K562 (cell line): ENCODE results near the gene PPP1R14C. TPM values are rescaled to one million over a fixed set of nuclear protein-coding genes. Genes with fewer than 3 reads are reported as not detected.

Experiments used
- NFYB ChIP-seq: IDR thresholded peaks from 2 replicates; pipeline ENCODE4 v1.6.1; 2011; ENCODE audit warnings: mild to moderate bottlenecking, moderate library complexity; ENCODE audit not compliant: insufficient read length; ENCODE audit errors: extremely low read depth
- RBM25 ChIP-seq: fragments of 200-400 bp; formaldehyde crosslinking; IDR thresholded peaks from 2 replicates; pipeline ENCODE4 v1.6.1; 2018; ENCODE audit warnings: low read length, low read depth, moderate library complexity; ENCODE audit not compliant: severe bottlenecking
- STAT5A ChIP-seq: IDR thresholded peaks from 2 replicates; pipeline ENCODE4 v1.6.1; 2012; ENCODE audit warnings: low read length, inconsistent platforms, borderline replicate concordance
- polyA plus RNA-seq, 8 experiments: library from polyadenylated mRNA; depleted of rRNA in 4 of 8; stranded (reverse) in 5 of 8; unstranded in 3 of 8; fragments of >200 nt; fragmentation: Nextera tagmentation in 2 of 8; fragmentation: Illumina TruSeq in 1 of 8; extraction: Ambion mirVana in 2 of 8; extraction: Trizol in 1 of 8; gene quantifications; 2 replicates each; pipeline versions ENCODE4 v1.2.1 to v1.2.3, GENCODE V29; 2011 to 2014; ENCODE audit warnings: inconsistent platforms in 1 of 8, missing spikeins in 1 of 8
- total RNA-seq, 7 experiments: library from RNA; depleted of rRNA in 6 of 7; stranded (reverse); fragments of >200 nt in 6 of 7; fragmentation: Illumina TruSeq in 2 of 7; extraction: Trizol in 2 of 7; gene quantifications; 2 replicates each; pipeline versions ENCODE4 v1.2.1 to v1.2.3, GENCODE V29; 2011 to 2021; ENCODE audit warnings: low replicate concordance in 1 of 7
- TF ChIP-seq, protein P1 (sequence below): sonication (generic); formaldehyde crosslinking; IDR thresholded peaks from 2 replicates; pipeline ENCODE4 v1.8.1; 2023; ENCODE audit warnings: mild to moderate bottlenecking, missing genetic modification reagents
- TF ChIP-seq, protein P2 (sequence below): fragments of 450-650 bp; IDR thresholded peaks from 2 replicates; pipeline ENCODE4 v1.6.1; 2017; ENCODE audit warnings: antibody characterized with exemption
- TF ChIP-seq, protein P3 (sequence below): sonication (generic); formaldehyde crosslinking; IDR thresholded peaks from 2 replicates; pipeline ENCODE4 v1.4.0; 2020; ENCODE audit warnings: mild to moderate bottlenecking, missing genetic modification reagents
- TF ChIP-seq, protein P4 (sequence below), 2 experiments: fragments of 450-650 bp in 1 of 2; sonication (generic) in 1 of 2; formaldehyde crosslinking in 1 of 2; IDR thresholded peaks; 2 replicates each; pipeline versions ENCODE4 v1.7.1 to v1.9.0; 2016 to 2022; ENCODE audit warnings: inconsistent platforms in 1 of 2, mild to moderate bottlenecking in 1 of 2, missing genetic modification reagents in 1 of 2

Gene PPP1R14C
- total and polyA plus RNA-seq, 9 of the 15 experiments (the other 6 are each of a cell fraction or from before 2014, with no cell fraction given), result 4.5 to 16.6 (median 11.9) TPM

DNA sequence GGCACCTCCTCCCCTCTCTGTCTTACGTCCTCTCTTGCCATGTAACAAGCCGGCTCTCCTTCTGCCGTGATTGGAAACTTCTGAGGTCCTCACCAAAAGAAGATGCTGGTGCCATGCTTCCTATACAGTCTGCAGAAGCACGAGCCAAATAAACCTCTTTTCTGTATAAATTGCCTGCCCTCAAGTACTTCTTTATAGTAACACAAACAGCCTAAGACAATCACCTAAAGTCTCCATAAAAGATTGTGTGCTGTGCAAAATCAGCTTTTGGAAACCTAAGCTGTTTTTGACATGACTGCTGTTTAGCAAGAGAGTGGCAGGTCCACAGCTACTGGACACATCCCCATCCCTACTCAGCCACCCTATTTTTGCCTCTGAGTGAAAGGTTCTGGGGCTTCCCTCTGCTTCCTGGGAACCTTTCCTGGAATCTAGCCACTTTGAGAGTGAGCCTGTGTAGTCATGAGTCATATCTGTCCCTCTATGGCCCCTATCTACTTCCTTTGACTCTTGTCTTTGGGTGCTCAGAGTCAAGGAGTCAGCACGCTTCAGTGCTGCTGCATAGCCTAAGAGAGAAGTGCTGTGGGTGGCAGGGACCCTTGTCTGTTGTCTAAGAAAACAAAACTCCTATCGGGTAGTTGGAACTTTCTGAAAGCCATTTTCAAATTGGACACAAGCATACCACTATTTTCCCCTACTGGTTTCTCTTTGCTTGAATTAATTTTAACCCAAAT lies 110.0 kb downstream of the PPP1R14C start (continued):
- TF ChIP-seq, protein P1, sequence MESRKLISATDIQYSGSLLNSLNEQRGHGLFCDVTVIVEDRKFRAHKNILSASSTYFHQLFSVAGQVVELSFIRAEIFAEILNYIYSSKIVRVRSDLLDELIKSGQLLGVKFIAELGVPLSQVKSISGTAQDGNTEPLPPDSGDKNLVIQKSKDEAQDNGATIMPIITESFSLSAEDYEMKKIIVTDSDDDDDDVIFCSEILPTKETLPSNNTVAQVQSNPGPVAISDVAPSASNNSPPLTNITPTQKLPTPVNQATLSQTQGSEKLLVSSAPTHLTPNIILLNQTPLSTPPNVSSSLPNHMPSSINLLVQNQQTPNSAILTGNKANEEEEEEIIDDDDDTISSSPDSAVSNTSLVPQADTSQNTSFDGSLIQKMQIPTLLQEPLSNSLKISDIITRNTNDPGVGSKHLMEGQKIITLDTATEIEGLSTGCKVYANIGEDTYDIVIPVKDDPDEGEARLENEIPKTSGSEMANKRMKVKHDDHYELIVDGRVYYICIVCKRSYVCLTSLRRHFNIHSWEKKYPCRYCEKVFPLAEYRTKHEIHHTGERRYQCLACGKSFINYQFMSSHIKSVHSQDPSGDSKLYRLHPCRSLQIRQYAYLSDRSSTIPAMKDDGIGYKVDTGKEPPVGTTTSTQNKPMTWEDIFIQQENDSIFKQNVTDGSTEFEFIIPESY (CRISPR knock-in tag), result no peak
- TF ChIP-seq, protein P2, sequence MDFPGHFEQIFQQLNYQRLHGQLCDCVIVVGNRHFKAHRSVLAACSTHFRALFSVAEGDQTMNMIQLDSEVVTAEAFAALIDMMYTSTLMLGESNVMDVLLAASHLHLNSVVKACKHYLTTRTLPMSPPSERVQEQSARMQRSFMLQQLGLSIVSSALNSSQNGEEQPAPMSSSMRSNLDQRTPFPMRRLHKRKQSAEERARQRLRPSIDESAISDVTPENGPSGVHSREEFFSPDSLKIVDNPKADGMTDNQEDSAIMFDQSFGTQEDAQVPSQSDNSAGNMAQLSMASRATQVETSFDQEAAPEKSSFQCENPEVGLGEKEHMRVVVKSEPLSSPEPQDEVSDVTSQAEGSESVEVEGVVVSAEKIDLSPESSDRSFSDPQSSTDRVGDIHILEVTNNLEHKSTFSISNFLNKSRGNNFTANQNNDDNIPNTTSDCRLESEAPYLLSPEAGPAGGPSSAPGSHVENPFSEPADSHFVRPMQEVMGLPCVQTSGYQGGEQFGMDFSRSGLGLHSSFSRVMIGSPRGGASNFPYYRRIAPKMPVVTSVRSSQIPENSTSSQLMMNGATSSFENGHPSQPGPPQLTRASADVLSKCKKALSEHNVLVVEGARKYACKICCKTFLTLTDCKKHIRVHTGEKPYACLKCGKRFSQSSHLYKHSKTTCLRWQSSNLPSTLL, result no peak
- peak; percentile 38; the same call in 1 of the 2 replicates for TF ChIP-seq STAT5A
- TF ChIP-seq NFYB, result no peak
- peak; percentile 22 for TF ChIP-seq RBM25
- TF ChIP-seq, protein P3, sequence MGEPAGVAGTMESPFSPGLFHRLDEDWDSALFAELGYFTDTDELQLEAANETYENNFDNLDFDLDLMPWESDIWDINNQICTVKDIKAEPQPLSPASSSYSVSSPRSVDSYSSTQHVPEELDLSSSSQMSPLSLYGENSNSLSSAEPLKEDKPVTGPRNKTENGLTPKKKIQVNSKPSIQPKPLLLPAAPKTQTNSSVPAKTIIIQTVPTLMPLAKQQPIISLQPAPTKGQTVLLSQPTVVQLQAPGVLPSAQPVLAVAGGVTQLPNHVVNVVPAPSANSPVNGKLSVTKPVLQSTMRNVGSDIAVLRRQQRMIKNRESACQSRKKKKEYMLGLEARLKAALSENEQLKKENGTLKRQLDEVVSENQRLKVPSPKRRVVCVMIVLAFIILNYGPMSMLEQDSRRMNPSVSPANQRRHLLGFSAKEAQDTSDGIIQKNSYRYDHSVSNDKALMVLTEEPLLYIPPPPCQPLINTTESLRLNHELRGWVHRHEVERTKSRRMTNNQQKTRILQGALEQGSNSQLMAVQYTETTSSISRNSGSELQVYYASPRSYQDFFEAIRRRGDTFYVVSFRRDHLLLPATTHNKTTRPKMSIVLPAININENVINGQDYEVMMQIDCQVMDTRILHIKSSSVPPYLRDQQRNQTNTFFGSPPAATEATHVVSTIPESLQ (CRISPR knock-in tag), result no peak
- TF ChIP-seq, protein P4, sequence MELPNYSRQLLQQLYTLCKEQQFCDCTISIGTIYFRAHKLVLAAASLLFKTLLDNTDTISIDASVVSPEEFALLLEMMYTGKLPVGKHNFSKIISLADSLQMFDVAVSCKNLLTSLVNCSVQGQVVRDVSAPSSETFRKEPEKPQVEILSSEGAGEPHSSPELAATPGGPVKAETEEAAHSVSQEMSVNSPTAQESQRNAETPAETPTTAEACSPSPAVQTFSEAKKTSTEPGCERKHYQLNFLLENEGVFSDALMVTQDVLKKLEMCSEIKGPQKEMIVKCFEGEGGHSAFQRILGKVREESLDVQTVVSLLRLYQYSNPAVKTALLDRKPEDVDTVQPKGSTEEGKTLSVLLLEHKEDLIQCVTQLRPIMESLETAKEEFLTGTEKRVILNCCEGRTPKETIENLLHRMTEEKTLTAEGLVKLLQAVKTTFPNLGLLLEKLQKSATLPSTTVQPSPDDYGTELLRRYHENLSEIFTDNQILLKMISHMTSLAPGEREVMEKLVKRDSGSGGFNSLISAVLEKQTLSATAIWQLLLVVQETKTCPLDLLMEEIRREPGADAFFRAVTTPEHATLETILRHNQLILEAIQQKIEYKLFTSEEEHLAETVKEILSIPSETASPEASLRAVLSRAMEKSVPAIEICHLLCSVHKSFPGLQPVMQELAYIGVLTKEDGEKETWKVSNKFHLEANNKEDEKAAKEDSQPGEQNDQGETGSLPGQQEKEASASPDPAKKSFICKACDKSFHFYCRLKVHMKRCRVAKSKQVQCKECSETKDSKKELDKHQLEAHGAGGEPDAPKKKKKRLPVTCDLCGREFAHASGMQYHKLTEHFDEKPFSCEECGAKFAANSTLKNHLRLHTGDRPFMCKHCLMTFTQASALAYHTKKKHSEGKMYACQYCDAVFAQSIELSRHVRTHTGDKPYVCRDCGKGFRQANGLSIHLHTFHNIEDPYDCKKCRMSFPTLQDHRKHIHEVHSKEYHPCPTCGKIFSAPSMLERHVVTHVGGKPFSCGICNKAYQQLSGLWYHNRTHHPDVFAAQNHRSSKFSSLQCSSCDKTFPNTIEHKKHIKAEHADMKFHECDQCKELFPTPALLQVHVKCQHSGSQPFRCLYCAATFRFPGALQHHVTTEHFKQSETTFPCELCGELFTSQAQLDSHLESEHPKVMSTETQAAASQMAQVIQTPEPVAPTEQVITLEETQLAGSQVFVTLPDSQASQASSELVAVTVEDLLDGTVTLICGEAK (IDR thresholded peaks at IDR 0.05), result 0 out of 2 replicates have a peak, but pooled peaks have one; percentile 8
- TF ChIP-seq, protein P4 (CRISPR knock-in tag; IDR thresholded peaks at IDR 0.05), result no peak
